HG03060 (cell line): ENCODE data around the gene MORN1.
"Not testable (repeated sequence)": the region's sequence is repeated elsewhere in the genome, so short reads cannot be mapped to it uniquely, and the experiment has no call there.

Source experiments
- ATAC-seq: cut with Tn5 transposase; IDR thresholded peaks from one replicate; pipeline ENCODE4 v1.9.1; 2021; ENCODE audit warnings: low read depth, moderate number of reproducible peaks; ENCODE audit not compliant: unreplicated experiment

Gene MORN1

GRCh38 chr1:2341706-2342383, 49.5 kb downstream of the MORN1 start:
- ATAC-seq = no peak

- ATAC-seq = no peak
Observed at GRCh38 chr1:2340918-2341254, 50.5 kb downstream of the MORN1 start.

GRCh38 chr1:2340086-2340917, 51.1 kb downstream of the MORN1 start:
- ATAC-seq = no peak

GRCh38 chr1:2339206-2340085, 51.9 kb downstream of the MORN1 start:
- ATAC-seq = no peak

GRCh38 chr1:2337501-2337900, 53.9 kb downstream of the MORN1 start:
- ATAC-seq = no peak

GRCh38 chr1:2337081-2337480, 54.3 kb downstream of the MORN1 start:
- no peak for ATAC-seq

GRCh38 chr1:2336499-2336898, 54.9 kb downstream of the MORN1 start:
- no peak for ATAC-seq

GRCh38 chr1:2335721-2336455, 55.5 kb downstream of the MORN1 start:
- ATAC-seq = no peak

- no peak for ATAC-seq
Observed at GRCh38 chr1:2334883-2335534, 56.3 kb downstream of the MORN1 start.

GRCh38 chr1:2334366-2334765, 57.0 kb downstream of the MORN1 start:
- no peak for ATAC-seq

- not testable (repeated sequence) for ATAC-seq
Observed at GRCh38 chr1:2331580-2331979, 59.8 kb downstream of the MORN1 start.

- no peak for ATAC-seq
Observed at GRCh38 chr1:2331200-2331544, 60.2 kb downstream of the MORN1 start.

- no peak for ATAC-seq
Observed at GRCh38 chr1:2330519-2331199, 60.7 kb downstream of the MORN1 start.

GRCh38 chr1:2330035-2330434, 61.3 kb downstream of the MORN1 start:
- no peak for ATAC-seq

- ATAC-seq = no peak
Observed at GRCh38 chr1:2328676-2329455, 62.5 kb downstream of the MORN1 start.

- no peak for ATAC-seq
Observed at GRCh38 chr1:2327841-2328240, 63.5 kb downstream of the MORN1 start.

- ATAC-seq = not testable (repeated sequence)
Observed at GRCh38 chr1:2327162-2327561, 64.2 kb downstream of the MORN1 start.

- no peak for ATAC-seq
Observed at GRCh38 chr1:2326524-2326923, 64.8 kb downstream of the MORN1 start.
